Mesodermal cell (in vitro differentiated cells): ENCODE measurements around the gene GNPTAB.
"Not testable (repeated sequence)": the region's sequence is repeated elsewhere in the genome, so short reads cannot be mapped to it uniquely, and the experiment has no call there.

Source experiments
- H3K27ac ChIP-seq: 2 replicates; pipeline ENCODE4 v1.7.0; 2013; ENCODE audit warnings: mild to moderate bottlenecking, low read depth, low read length, moderate library complexity; ENCODE audit not compliant: severe bottlenecking
- H3K36me3 ChIP-seq: 2 replicates; pipeline ENCODE4 v1.7.1; 2013; ENCODE audit warnings: mild to moderate bottlenecking, low read length, moderate library complexity; ENCODE audit not compliant: control insufficient read depth, insufficient read depth
- H3K4me1 ChIP-seq: one replicate; pipeline ENCODE4 v1.7.1; 2013; ENCODE audit warnings: mild to moderate bottlenecking, low read length; ENCODE audit not compliant: insufficient read depth, control insufficient read depth, poor library complexity, severe bottlenecking
- H3K4me3 ChIP-seq: 2 replicates; pipeline ENCODE4 v1.7.0; 2013; ENCODE audit warnings: low read length, control low read depth, mild to moderate bottlenecking; ENCODE audit not compliant: insufficient read depth, poor library complexity, severe bottlenecking; ENCODE audit errors: extremely low read depth
- H3K9me3 ChIP-seq: 2 replicates; pipeline ENCODE4 v1.7.1; 2013; ENCODE audit warnings: mild to moderate bottlenecking, low read length, moderate library complexity; ENCODE audit not compliant: control insufficient read depth
- WGBS, 2 experiments: methylation state at CpG; one replicate each; pipeline ENCODE4 v1.1.5; 2013; ENCODE audit warnings: missing lambda C conversion rate in 2 of 2; ENCODE audit not compliant: insufficient coverage in 2 of 2; 5-methylcytosine and 5-hydroxymethylcytosine counted together

GNPTAB gene

DNA sequence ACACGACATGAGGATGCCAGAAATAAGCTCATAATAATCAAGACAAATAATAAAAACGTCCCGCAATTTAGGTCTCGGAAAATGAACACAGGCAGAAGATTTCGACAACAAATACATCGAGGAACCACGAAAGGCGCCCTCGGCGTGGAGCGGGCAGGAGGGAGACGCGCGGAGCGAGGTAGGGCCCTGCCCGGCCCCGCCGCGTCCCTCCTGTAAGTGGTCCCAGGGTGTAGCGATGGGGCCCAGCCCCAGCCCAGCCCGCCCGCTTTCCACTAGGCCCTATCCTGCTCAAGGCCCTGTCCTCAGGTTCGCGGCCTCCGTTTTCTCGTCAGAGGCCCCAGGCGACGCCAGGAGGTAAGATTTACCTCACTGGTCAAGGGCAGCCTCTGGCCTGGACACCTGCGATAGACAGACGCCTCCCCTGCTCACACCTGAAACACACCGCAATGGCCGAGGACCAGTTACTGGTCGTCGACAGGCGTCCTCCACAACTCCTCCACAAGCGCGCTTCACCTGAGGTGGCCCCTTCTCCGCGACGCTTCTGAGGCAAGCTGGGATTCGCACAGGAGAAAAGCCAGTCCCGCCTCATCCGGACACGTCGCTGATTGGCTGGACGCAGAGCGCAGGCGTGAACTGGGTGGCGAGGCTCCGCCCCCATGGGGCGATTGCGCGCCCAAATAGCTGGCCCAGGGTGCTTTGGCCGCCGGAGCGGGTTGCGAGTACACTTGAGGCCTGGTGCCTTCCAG lies 91.7 kb downstream of the GNPTAB start, which contains the start of gene SYCP3:
Gene SYCP3 (minus strand): TSS at position 543 of the 746 bp plus-strand sequence. CDS start 1,527 bp downstream, outside the sequence.
- Histone ChIP-seq H3K4me1 (no peaks in the 10 kb centered on the region), H3K36me3 (peaks cover 19% of the 10 kb centered on the region), H3K9me3 (no peaks in the 10 kb centered on the region), H3K4me3 (no peak within 1 kb of the TSS), H3K27ac (no peak within 1 kb of the TSS)
- 97 to 98% methylated on average over 50 to 53 of the region's 57 CpGs for WGBS, 2 experiments

DNA sequence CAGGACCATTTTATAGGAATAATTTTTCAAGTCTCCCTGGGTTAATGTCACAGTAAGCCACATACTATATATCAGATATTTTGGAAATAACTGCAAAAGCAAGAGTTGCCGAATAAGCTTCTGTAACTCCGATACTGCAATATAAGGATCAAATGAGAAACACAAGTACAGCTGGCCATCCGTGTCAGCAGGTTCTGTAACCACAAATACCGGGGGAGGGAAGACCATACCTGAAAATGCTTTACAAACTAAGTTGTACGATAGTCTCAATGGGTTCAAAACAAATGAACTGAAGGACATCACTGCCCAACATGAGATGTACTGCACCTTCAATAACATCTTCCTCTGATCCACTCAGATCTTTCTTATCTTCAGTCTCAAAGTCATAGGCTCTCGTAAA lies 93.3 kb downstream of the GNPTAB start:
- Histone ChIP-seq H3K9me3 (no peaks in the 10 kb centered on the region), H3K4me1 (no peaks in the 10 kb centered on the region), H3K4me3 (no peak overlapping the region), H3K36me3 (peaks cover 6% of the 10 kb centered on the region), H3K27ac (no peak overlapping the region)
- 98% methylated on average over 5 to 6 of the region's 6 CpGs for WGBS, 2 experiments

DNA sequence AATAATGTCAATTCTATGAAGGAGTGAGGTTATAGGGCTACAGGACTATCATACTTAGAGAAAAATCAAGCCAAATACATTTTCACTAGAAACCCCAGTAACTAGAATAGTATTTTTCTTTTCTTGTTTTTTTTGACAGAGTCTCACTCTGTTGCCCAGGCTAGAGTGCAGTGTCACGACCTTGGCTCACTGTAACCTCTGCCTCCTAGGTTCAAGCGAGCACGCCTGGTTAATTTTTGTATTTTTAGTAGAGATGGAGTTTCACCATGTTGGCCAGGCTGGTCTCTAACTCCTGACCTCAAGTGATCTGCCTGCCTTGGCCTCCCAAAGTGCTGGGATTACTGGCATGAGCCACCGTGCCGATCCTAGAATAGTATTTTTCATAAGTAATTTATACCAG lies 96.3 kb downstream of the GNPTAB start:
- WGBS, 2 experiments: 80 to 100% methylated on average over 1 to 2 of the region's 5 CpGs
- H3K4me3 ChIP-seq, H3K4me1 ChIP-seq, H3K36me3 ChIP-seq, H3K27ac ChIP-seq, H3K9me3 ChIP-seq: not testable (repeated sequence)

DNA sequence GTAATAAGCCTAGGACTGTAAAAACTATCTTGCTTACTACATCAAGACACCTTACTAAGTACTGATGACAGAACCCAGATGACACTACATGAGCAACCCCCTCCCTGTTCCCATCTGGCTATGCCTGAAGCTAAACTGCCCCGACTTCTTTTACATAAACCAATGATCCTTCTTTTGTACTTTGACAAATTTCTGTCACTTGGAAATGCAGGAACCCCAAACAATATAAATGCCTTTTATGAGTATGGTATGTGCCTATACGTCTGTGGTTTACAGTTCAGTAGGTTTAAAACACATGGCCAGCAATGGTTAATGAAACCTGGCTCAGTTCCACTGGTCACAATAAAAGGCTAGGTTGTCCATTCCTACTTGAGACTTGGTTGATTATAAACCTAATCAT lies 97.6 kb downstream of the GNPTAB start:
- Histone ChIP-seq H3K9me3 (no peaks in the 10 kb centered on the region), H3K27ac (no peak overlapping the region), H3K4me3 (no peak overlapping the region), H3K4me1 (no peaks in the 10 kb centered on the region), H3K36me3 (no peaks in the 10 kb centered on the region)
- no CpG with 5 or more reads among the region's 2 CpGs for WGBS, 2 experiments

DNA sequence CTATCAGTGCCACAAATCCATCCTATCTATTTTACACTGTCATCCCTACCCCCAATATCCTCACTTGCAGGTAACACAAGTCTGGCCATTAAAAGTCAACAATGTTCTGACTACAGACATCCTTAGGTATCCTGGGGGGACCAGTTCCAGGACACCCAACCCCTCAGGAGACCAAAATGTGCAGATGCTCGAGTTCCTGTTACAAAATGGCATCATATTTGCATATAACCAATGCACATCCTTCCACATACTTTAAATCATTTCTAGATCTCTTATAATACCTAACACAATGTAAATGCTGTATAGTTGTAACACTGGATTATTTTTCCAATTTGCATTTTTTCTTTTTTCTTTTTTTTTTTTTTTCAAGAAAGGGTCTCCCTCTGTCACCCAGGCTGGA lies 98.4 kb downstream of the GNPTAB start:
- Histone ChIP-seq H3K4me1 (no peaks in the 10 kb centered on the region), H3K27ac (no peak overlapping the region), H3K4me3 (no peak overlapping the region), H3K9me3 (no peaks in the 10 kb centered on the region), H3K36me3 (no peaks in the 10 kb centered on the region)
- WGBS, 2 experiments: no CpG with 5 or more reads among the region's 1 CpG

DNA sequence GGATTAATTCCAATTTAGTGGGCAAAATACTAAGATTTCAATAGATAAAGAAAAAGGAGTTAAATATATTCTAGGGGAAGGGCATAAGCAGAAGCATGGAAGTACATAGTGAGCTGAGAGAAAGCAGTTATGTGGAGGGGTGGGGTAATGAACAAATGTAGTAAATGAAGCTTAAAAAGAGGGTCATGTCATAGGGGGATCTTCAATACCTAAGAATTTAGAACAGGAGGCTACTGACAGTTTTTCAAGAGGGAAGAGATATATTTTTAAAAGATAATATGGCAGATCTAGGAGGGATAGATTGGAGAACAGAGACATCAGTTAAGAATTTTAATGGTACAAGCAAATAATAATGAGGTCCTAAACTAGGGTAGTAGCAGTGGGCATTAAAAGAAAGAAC lies 100.9 kb downstream of the GNPTAB start:
- Histone ChIP-seq H3K4me1 (no peaks in the 10 kb centered on the region), H3K27ac (no peak overlapping the region), H3K36me3 (no peaks in the 10 kb centered on the region), H3K4me3 (no peak overlapping the region), H3K9me3 (no peaks in the 10 kb centered on the region)

DNA sequence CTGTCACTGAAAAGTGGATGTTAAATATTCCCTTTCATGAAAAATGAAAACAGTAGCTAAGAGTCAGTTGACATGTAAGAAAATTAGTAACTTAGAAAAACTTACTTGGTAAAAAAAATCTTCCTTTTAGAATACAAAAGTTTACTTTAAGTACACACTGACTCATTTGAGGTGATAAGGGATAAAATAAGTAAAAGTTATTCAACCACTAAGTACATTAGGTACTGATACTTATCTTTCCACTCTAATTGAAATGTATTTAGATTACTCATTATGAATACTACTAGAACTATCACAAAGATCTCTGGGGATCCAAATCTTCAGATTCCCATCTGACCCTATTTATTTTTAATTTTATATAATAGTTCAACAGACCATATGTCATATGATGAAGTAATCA lies 103.7 kb downstream of the GNPTAB start:
- H3K9me3 ChIP-seq: no peaks in the 10 kb centered on the region
- no peaks in the 10 kb centered on the region for H3K4me1 ChIP-seq
- no peak overlapping the region for H3K4me3 ChIP-seq
- H3K27ac ChIP-seq: no peak overlapping the region
- no peaks in the 10 kb centered on the region for H3K36me3 ChIP-seq

DNA sequence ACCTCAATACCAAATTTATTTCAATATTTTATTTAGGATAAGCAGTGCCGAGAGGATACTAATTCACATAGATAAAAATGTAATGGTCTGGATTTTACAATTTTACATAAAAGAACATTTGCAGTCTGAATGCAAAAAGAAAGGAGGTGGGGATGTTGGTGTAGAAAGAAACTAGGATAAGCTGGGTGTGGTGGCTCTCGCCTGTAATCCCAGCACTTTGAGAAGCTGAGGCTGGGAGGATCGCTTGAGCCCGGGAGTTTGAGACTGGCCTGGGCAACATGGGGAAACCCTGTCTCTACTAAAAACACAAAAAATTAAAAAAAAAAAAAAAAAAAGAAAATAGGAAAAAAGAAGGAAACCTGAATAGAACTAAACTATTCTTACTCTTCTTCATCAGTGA lies 108.4 kb downstream of the GNPTAB start:
- Histone ChIP-seq H3K27ac (no peak overlapping the region), H3K36me3 (no peaks in the 10 kb centered on the region), H3K4me1 (no peaks in the 10 kb centered on the region), H3K9me3 (no peaks in the 10 kb centered on the region), H3K4me3 (no peak overlapping the region)
- WGBS, 2 experiments: no CpG with 5 or more reads among the region's 4 CpGs

DNA sequence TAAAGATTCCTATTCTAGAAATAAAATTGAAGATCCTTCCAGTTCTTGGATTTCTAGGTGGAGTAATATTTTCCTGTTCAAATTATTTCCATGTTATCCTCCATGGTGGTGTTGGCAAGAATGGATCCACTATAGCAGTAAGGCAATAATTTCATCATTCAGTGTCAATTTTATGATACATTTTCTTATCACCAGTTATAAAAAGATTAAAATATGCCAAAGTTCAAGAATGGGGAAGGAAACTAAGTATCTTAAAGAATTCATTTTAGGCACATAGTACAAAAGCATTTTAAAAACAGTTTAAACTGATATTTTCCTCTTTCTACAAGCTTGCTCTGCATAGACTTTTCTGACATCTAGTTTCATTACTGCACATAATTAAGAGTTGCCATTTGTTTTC lies 110.6 kb downstream of the GNPTAB start:
- no peak overlapping the region for H3K4me3 ChIP-seq
- H3K36me3 ChIP-seq: no peaks in the 10 kb centered on the region
- no peaks in the 10 kb centered on the region for H3K9me3 ChIP-seq
- no peak overlapping the region for H3K27ac ChIP-seq
- no peaks in the 10 kb centered on the region for H3K4me1 ChIP-seq

DNA sequence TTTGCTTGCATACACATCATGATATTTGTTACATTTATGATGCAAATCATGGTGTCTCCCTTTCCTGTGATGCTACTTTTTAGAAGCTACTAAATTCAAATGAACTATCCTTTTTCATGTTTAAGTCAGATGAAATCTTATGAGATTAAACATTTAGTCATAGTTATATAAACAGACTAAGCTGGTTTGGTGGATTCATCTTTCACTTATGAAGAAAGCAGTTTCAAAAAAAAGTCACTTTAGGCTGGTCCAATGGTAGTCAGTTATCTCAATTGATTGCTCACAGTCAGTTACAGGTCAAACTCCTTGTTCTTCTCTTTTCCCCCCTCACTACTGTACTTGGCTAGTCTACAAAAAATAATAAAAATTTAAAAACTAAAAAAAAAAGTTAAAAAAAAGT lies 111.2 kb downstream of the GNPTAB start:
- H3K27ac ChIP-seq: no peak overlapping the region

DNA sequence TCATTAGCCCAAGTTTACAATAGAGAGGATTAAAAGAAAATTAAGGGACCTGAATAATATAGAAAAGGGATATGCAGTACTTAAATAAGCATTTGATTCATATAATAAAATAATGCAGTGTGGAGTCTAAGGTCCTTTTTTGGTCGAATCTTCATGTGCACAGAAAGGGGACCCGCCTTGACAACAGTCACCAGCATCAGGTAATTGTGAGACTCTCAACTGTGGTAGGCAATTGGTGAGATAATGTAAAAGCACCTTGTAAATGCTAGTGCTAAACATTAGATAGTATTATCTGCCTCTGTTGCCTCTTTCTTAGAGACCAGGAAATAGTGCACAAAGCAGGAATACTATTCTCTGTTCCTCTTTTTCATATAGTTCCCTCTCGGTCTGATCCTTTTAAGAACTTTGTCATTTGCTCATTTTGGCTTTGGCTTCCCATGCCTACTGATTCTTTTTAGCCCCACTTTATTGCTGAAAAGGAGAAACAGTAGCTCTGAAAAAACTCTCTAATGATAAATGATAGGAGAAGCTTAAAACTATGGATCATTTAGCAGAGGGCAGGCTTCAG lies 115.8 kb downstream of the GNPTAB start:
- Histone ChIP-seq H3K9me3 (no peaks in the 10 kb centered on the region), H3K27ac (no peak overlapping the region), H3K36me3 (no peaks in the 10 kb centered on the region), H3K4me1 (no peaks in the 10 kb centered on the region), H3K4me3 (no peak overlapping the region)
- 100% methylated on average over 2 of the region's 3 CpGs; no CpG with 5 or more reads in 1 of the 2 experiments for WGBS, 2 experiments

More for the DNA sequence above, 111.2 kb downstream of the GNPTAB start:
- H3K36me3 ChIP-seq: no peaks in the 10 kb centered on the region
- no peaks in the 10 kb centered on the region for H3K4me1 ChIP-seq
- no peak overlapping the region for H3K4me3 ChIP-seq
- no peaks in the 10 kb centered on the region for H3K9me3 ChIP-seq
